ENCODE data around the gene PLXDC2.

PLXDC2 gene

DNA sequence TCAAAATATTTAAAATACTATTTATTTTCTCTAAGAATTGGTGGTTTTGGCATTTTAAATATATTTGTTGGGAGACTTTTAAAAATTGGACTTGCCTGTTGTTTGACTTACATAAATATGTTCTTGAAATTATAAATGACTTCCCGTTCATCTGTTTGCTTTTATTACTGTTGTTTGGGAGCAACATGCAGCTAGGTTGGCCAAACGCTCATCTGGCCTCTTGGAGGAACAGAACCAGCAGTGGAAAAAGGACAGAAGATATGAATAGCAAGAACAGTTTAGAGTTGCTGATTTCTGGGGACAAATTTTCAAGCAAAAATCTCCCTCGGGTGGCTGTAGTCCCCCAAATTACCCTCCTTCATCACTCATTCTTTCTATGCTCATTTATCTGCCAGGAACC, 41.6 kb downstream of the PLXDC2 start:
- DNase-seq, result no peak

DNA sequence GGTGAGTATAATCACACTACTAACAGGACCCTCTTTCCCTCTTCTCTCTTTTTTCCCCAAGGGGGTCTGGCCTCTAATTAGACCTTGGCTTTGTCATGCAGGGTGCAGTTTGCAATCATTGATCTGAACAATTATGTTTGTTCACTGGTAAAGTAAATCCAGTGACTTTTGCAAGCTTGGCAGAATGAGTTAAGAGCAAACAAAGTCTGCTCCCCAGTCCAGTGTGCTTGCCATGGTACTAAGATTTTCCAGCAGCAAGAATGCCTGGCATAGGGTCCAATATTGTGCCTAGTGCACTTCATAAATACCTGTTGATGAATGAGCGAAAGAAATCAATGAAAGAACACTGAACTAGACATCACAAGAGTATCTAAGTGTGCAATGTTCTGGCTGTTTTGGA, 43.9 kb downstream of the PLXDC2 start:
- DNase-seq, result no peak

DNA sequence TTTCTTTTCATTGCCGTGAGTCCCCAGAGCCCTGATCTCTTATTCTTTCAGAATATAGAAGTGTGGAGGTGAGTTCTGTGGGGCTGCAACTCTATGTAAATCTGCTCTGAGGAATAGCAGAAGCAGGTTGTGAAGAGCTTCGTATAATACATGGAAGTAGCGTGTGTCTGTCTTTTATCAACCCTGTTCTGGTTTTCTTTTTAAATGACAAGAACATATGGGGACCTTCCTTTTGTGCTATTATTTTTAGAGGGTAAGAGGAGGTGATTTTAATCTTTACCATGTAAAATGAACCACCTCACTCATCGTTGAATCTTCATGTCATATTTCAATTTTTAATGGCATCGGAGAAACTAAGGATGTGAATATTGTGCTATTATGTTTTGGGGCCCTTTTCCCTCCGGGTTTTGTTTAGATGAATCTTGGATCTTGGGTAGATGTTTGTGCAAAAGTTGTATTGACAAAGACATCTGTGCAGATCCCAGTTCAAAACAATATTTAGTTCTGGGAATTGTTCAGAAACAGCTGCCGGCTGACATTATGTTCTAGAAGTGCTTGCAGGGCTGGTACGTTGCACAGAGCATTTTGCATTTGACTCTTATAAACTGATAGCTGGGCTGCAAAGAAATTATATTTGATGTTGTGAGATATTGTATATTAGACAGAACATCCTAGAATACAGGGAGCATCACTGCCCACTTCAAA, 46.7 kb downstream of the PLXDC2 start:
- no peak for DNase-seq

DNA sequence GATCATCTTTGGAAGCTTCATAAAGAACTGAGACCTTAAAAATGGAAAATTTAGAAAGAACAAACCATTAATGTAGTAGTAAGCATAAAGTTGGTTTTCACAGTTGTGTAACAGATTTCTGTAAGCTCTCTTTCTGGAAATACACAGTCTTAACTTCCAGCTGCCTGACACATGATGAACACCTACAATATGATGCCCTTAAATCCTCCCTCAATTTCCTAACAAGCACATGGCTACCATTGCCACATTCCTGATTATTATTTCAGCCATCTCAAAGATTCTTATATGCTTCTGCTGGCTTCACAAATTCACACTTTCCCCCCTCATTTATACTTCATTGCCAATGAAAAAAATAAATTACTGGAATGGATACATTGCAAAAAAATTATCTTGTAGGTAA, 49.4 kb downstream of the PLXDC2 start:
- DNase-seq, result no peak

DNA sequence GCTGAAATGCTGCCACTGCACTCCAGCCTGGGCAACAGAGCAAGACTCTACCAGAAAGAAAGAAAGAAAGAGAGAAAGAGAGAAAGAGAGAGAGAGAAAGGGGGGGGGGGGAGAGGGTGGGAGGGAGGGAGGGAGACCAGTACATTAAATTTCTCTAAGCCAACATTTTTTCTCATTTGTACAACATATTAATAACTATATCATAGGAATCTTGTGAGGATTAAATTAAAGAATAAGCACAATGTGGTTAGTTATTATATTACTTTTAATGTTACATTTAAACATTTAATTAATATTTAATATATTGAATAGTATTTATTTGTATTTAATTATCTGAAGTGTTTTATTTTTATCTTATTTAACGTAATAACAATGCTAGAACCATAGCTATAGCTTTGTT, 53.1 kb downstream of the PLXDC2 start:
- DNase-seq, result no peak

DNA sequence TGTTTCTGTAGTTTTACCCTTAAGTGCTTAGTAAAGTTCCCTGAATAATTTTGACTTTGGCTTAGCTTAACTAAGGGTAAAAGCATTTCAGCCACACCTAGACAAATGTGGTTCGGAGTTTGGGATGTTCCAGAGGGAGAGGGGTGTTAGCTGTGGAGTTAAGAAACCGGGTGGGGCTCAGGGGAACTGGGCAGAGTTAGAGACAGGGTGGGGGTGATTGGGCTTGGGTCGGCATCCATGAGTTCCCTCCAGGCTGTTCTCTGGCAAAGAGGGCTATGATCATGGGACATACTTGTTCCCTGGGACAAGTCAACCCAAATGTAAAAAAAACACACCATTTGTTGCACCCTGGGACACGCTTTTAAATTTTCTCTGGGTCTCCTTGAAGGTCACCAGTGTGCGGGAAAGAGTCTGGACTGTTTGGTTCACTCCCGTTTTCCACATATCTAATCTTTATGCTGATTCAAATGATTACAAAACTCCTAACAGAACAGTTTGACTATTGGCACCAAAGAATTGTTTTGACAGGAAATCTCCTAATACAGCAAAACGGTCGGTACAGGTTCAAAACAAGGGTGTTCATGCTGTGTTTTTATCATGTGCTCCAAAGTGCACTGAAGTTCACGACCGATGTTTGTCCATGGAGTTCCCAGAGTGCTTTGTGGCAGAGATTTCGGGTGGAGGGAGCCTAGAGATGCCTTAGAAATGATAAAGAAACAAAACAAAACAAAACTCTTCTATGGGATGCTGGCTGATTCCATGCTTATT, 56.5 kb downstream of the PLXDC2 start:
- no peak for DNase-seq

DNA sequence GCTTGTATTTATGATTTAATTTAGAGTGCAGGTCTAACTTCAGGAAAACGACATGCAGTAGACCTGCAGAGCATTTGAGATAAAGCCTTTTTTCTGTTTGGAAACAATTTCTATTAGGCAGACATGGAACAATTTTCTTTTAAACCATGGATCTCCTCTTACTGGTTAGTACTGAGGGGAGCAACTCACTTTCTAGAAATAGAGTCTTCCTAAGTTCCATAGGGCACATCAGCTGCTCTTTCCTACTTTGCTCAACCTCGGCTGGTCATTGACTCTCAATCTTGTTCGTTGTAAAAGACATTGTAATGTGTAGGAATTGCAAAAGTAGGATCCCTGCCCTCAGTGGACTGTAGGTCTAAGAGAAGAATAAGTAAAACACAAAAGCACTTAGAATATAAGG, 58.0 kb downstream of the PLXDC2 start:
- DNase-seq, result no peak

DNA sequence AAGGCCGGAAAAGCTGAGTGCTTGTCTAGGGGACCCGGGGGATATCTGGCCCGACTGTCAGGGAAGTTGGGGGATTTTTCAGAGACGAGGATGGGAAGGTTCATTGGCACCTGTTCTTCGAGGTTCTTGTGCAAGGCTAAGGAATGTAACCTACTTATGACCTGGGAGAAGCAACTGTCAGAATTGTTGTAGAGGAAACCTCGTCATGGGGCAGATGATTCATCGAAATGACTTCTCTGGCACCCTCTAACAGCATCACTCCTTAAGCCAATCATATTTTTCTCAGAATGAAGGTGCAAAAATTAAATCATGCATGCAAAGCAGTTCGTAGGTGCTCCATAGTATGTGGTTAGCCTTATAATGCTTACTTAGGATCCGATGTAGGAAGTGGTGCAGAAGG, 58.6 kb downstream of the PLXDC2 start:
- no peak for DNase-seq

DNA sequence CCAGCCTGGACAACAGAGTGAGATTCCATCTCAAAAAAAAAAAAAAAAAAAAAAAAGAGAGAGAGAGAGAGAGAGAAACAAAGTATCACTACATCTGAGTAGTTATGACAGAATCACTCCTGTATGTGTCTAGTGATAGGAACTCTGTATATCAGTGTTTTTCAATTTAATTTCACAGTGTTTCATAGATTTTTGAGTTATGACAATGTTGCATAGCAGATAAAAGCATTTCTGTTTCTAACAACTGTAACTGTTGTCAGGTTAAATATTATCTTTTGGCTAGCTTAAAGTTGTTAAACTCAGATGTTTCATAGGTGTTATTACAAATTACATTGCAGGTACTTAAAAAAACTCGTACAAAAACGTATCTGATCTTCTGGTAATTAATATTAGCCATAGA, 60.3 kb downstream of the PLXDC2 start:
- DNase-seq, result no peak

DNA sequence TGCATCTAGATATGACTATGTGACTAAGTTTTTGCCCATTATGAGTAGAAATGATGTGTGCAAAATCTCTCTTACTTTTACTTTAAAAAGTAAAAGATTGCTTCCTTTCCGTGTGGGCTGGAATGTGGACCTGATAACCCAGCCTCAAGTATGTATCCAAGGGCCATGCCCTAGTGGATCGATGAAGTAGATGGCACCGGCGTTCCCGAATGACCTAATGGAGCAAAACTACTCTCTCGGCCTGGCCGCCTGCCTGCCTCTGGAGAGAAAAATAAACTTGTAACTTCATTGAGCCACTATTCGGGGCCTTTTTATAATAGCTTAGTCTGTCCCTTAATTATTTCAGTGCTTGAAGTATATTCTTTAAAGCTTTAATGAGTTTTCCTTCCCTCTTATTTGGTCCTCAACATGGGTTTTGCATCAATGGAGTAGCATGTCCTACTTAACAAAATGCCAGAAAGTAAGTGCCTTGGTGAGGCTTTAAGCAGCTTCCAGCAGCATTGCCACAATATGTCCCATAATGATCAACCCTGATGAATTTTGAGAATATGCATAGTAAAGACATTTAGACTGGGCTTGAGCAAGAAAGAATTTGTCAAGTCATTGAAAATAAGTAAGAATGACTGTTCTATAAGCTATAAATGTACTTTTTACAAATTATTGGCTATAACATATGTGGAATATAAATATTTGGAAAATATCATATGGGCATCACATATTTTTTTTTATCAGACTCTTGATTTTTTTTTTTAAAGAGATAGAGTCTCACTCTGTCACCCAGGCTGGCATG, 61.4 kb downstream of the PLXDC2 start:
- peak in 1 of 51 donors; percentile 1 for DNase-seq

DNA sequence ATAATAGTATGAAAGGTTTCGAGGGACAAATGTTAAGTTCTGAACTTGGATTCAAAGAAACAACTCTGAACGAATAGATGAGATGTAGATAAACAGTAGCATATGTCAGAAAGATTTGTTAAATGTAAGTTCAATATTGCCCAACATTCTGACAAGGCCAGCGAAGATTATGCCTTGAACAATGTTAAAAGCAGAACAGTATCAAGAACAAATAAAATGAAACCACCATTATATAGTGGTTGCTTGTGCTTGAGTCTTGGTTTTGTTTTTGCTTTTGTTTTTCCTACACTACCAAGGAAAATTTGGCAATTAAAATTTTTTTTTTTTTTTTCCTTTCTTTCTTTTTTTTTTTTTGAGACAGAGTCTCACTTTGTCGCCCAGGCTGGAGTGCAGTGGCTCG, 66.4 kb downstream of the PLXDC2 start:
- no peak for DNase-seq

DNA sequence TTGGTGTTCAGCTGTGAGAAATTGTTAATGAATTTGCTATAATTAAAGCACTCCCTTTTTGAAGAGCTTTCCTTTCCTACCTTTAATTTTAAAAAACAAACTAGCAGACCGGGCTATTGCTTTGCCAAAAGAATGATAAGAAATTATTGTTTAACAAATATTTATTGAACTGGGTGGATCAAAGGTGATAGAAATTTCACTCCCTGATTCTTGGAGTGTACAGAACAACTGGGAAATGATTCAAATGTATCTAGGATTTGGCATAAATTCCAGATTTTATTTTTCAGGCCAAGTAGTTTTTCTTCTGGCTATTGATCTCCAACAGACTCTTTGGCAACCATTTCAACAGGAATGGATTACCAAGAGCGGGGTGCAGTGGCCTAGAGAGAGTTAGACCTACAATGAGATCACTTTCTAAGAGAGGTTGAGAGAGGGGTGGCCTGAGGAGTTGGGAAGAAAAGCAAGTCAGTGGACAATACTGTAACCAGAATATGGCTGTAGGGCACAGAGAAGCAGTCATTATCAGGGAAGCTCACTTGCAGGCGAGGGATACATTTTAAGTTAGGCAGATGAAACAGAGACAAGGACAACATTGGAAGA, 71.9 kb downstream of the PLXDC2 start:
- DNase-seq, result no peak

DNA sequence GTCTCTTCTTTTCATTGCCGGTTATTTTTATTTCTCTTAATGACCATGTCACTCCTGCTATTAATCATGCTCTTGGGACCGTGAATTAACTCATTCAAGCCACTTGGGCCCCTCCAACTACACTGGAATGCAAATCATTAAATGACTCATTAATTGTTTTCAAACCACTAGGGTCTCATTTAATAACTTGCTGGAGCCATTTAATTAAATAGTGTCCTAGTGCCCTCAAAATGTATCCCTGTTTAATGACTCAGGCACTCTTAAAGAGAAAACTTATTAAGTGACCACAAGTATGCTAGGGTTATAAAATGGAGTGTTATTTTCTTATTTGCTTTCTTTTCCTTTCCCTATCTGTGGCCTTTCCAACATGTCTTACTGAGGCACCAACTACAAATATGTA, 73.0 kb downstream of the PLXDC2 start:
- DNase-seq, result no peak

DNA sequence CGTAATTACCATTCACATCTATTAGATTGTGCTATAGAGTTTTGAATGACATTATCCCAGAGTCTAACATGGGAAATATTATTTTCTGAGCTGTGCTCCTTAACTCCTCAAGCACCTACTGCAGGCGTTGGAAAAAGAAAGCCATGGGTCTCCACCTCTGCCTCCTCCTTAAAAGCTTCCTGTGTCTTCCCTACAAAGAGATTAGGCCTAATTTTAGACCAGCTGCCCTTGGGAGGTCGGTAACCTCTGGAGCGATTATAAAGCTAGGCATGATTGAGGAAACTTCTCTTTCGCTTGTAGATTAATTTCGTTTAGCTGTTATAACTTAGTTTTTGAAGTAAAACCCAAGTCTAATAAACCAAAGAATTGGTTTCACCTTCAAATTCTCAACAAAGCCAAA, 75.2 kb downstream of the PLXDC2 start:
- DNase-seq, result no peak

DNA sequence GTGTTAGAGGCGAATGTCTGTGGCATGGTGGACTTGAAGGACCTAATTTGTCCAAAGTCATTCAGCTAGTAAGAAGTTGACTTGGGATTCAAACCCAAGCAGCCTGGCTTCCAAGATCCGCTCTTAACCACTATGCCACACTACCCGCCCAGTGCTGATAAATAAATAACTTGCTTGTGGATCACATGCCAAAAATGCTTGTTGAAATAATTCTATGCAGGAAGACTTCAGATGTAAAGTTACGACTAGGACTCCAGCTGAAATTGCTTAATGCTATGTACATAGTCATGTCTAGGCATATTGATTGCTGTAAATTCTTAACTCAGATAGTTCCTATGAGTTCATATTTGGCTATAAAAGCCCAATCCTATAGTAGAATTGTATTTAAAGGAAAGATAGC, 76.0 kb downstream of the PLXDC2 start:
- no peak for DNase-seq

DNA sequence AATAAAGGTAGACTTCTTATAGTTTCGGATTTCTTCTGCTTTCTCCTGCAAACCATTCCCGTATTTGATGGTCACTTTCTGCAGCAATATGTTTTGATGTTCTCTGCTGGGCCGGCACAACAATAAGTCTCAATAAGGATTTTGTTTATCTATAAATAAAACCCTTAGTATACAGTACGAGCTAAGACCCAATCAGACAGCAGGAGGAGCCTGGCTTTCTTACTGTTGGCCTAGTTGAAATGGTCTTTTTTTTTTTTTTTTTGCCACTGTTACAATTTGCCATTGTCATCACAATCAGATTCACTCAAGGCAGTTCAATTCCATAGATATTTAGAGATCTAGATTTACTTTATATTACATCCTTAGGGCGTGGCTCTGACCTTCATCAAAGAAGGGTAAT, 76.4 kb downstream of the PLXDC2 start:
- DNase-seq, result no peak

DNA sequence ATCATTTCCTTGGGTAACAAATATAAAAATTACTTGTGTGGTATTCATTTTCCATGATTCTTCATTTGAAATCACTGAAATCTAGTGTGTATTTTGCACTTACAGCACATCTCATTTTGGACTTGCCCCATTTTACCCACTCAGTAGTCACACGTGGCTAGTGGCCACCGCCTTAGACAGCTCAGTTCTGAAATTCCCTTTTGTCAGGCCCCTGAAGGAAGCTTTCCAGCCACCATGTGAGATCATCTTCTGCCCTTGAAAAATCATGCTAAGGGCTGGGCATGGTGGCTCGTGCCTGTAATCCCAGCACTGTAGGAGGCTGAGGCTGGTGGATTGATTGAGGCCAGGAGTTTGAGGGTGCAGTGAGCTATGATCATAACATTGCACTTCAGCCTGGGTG, 79.3 kb downstream of the PLXDC2 start:
- no peak for DNase-seq

DNA sequence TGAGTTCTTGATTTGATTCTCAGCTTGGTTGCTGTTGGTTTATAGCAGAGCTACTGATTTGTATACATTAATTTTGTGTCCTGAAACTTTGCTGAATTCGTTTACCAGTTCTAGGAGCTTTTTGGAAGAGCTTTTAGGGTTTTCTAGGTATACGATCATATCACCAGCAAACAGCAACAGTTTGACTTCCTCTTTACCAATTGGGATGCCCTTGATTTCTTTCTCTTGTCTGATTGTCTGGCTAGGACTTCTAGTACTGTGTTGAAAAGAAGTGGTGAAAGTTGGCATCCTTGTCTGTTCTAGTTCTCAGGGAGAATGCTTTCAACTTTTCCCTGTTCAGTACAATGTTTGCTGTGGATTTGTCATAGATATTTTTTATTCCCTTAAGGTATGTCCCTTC, 86.2 kb downstream of the PLXDC2 start:
- no peak for DNase-seq

DNA sequence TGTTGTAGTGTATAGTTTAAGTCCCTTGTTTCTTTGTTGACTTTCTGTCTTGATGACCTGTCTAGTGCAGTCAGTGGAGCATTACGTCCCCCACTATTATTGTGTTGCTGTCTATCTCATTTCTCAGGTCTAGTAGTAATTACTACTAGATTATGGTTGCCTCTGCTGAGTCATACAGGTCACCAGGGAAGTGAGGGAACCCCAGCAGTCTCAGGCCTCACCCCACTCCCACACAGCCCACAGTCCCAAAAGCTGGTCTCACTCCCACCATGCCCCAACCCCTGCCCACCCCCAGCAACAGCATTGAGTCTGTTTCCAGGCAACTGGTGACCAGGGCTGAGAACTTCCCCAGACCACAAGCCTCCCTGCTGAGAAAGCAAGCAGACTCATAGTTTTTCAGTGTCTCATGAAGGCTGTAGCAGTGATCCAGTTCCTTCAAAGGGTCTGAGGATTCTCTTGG, 88.0 kb downstream of the PLXDC2 start:
- DNase-seq, result no peak

DNA sequence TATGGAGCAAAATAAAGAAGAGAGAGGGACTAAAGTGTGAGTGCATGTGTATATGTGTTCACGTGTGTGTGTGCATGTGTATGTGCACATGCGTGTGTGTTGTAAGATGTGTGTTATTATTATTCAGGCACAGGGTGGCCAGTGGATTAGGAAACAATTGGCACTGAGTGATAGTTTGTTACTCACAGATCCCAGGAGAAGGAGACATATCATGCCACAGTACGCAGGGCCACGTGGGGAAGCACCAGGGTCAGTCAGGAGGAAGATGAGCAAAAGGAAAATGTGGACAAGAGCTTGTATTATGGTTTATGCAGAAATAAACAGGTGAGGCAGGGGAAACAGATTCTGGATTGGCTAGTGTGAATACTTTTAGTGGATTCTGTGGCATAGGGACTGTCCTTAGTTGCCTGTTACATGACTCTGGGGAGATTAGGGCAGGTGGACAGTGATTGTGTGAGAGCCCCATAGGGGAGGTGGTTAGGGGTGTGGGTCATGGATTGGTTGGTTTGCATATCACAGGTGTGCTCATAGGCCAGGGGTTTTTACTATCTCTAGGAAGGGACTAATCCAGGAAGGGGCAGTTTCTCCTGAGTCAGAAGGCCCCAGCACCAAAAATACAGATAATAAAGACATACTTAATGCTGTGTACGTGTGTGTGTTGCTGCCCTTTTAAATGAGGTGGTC, 90.0 kb downstream of the PLXDC2 start:
- DNase-seq, result no peak

DNA sequence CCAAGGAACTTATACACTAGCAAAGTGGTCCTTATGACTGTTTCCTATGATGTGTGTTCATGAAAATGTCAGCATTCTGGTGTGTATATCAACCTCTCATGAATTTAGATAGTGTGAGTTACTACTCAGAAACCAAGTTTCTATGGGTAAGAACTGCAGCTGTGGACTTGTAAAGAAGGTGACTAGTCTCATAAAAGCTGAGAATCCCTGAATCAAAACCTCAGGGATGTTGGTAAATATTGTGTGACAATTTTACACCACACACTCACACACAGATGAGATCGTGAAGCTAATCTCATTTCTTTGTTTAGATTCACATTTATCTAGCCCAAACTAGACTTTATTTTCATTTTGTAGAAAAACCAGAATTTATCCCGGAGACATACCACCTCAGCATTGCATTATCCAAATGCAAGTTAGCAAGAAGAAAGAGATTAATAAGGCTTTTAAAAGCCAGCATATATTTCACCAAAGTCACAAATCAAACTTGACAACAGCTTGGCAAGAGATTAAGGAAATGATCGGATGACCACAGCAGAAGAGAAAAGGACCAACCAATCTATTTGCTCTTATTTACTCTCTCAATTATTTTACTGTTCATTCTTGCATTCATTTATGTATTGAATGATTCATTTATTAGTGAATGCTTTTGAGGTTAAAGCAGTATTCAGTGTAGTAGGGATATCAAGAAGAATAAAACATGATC, 92.9 kb downstream of the PLXDC2 start:
- no peak for DNase-seq

Measured in hypothalamus (tissue), 51 donors.